H1 (cell line): ENCODE data around the gene NEB. TPM values are rescaled to one million over a fixed set of nuclear protein-coding genes. Genes with fewer than 3 reads are reported as not detected.
A peak's percentile ranks its signal among the peaks of the same experiment; 100 is the strongest.

Experiments used
- CTCF ChIA-PET: fragments of 300-600 bp; sonication (Branson Sonifier 250); formaldehyde crosslinking; loops from one replicate; lab custom pipeline; 2021; ENCODE audit not compliant: partially characterized antibody; lab: Charles Lee
- POLR2A ChIA-PET: fragments of 300-600 bp; sonication (Branson Sonifier 250); formaldehyde crosslinking; loops from one replicate; lab custom pipeline; 2021; ENCODE audit warnings: inconsistent platforms; ENCODE audit not compliant: partially characterized antibody; lab: Charles Lee
- DNase-seq, 2 experiments: peaks; one replicate each; pipeline versions ENCODE4 v3.0.0 to v3.0.0-alpha.2; 2010 to 2022; ENCODE audit warnings: low spot score in 2 of 2, low read depth in 1 of 2, mixed read lengths in 1 of 2
- FAIRE-seq: peaks from 2 replicates; lab custom pipeline; 2011; peaks lifted over from hg19 to GRCh38; lab: Jason Lieb, UNC
- H2AFZ ChIP-seq: 2 replicates; pipeline ENCODE4 v1.8.1; 2012; ENCODE audit warnings: low read length, inconsistent platforms
- H2AK5ac ChIP-seq: 2 replicates; pipeline ENCODE4 v1.6.1; 2013; ENCODE audit warnings: low read depth, low read length
- H2BK120ac ChIP-seq: replicated peaks from 2 replicates; pipeline ENCODE3; 2013; ENCODE audit warnings: low read depth, low read length, inconsistent platforms
- H2BK12ac ChIP-seq: 2 replicates; pipeline ENCODE4 v1.6.1; 2013; ENCODE audit warnings: low read depth, low read length
- H2BK15ac ChIP-seq: 2 replicates; pipeline ENCODE4 v1.6.1; 2013; ENCODE audit warnings: low read length
- H2BK20ac ChIP-seq: 2 replicates; pipeline ENCODE4 v1.6.1; 2013; ENCODE audit warnings: low read length
- H2BK5ac ChIP-seq: 2 replicates; pipeline ENCODE4 v1.6.1; 2013; ENCODE audit warnings: low read depth, low read length
- H3K14ac ChIP-seq: 2 replicates; pipeline ENCODE4 v1.6.1; 2013; ENCODE audit warnings: inconsistent platforms; ENCODE audit not compliant: insufficient read length
- H3K18ac ChIP-seq: 2 replicates; pipeline ENCODE4 v1.6.1; 2013; ENCODE audit warnings: low read length; ENCODE audit errors: extremely low read depth
- H3K23ac ChIP-seq: 2 replicates; pipeline ENCODE4 v1.6.1; 2013; ENCODE audit warnings: inconsistent platforms; ENCODE audit not compliant: insufficient read length
- H3K23me2 ChIP-seq: 2 replicates; pipeline ENCODE4 v1.6.1; 2013; ENCODE audit warnings: low read depth, low read length
- H3K27ac ChIP-seq: 2 replicates; pipeline ENCODE4 v1.6.1; 2011; ENCODE audit warnings: low read depth, low read length, inconsistent platforms
- H3K27me3 ChIP-seq, 4 experiments: replicated peaks in 1 of 4; 1 replicate in 1 of 4; 2 replicates in 3 of 4; pipeline versions ENCODE4 v1.6.1 to v1.8.1; 2011 to 2013; ENCODE audit warnings: low read length in 3 of 4, mild to moderate bottlenecking in 3 of 4, inconsistent platforms in 2 of 4, mixed read lengths in 2 of 4, moderate library complexity in 1 of 4; ENCODE audit not compliant: control insufficient read depth in 3 of 4, insufficient read depth in 3 of 4; ENCODE audit errors: extremely low read depth in 1 of 4
- H3K36me3 ChIP-seq, 4 experiments: 2 replicates each; pipeline versions ENCODE4 v1.6.1 to v1.8.1; 2011 to 2013; ENCODE audit warnings: mild to moderate bottlenecking in 4 of 4, low read length in 3 of 4, moderate library complexity in 2 of 4, control low read depth in 1 of 4, inconsistent platforms in 1 of 4; ENCODE audit not compliant: insufficient read depth in 4 of 4, control insufficient read depth in 2 of 4
- H3K4ac ChIP-seq: replicated peaks from 2 replicates; pipeline ENCODE3; 2013; ENCODE audit warnings: low read length, low read depth, mixed read lengths, inconsistent platforms; ENCODE audit not compliant: insufficient read length
- H3K4me1 ChIP-seq, 4 experiments: replicated peaks in 1 of 4; 1 replicate in 1 of 4; 2 replicates in 3 of 4; pipeline versions ENCODE4 v1.6.1 to v1.8.1; 2011 to 2013; ENCODE audit warnings: low read length in 3 of 4, inconsistent platforms in 2 of 4, mixed read lengths in 1 of 4; ENCODE audit not compliant: insufficient read depth in 4 of 4, control insufficient read depth in 3 of 4
- H3K4me2 ChIP-seq, 2 experiments: 2 replicates each; pipeline versions ENCODE4 v1.6.1 to v1.8.1; 2011 to 2013; ENCODE audit warnings: low read depth in 2 of 2, low read length in 2 of 2, control low read depth in 1 of 2, inconsistent platforms in 1 of 2, mild to moderate bottlenecking in 1 of 2; ENCODE audit not compliant: insufficient read depth in 1 of 2
- H3K4me3 ChIP-seq, 4 experiments: fragments of 200-600, 300-600 bp in 1 of 4; sonication (generic), shearing (Covaris generic), sonication (Bioruptor Twin) in 1 of 4; 2 replicates each; pipeline versions ENCODE4 v1.5.1 to v1.8.1; 2011 to 2016; ENCODE audit warnings: low read length in 4 of 4, low read depth in 3 of 4, control low read depth in 2 of 4, inconsistent platforms in 2 of 4, mild to moderate bottlenecking in 2 of 4, mixed read lengths in 1 of 4, moderate library complexity in 1 of 4; ENCODE audit not compliant: insufficient read depth in 2 of 4; ENCODE audit errors: extremely low read depth in 1 of 4
- H3K56ac ChIP-seq: replicated peaks from 2 replicates; pipeline ENCODE3; 2013; ENCODE audit warnings: low read depth, mild to moderate bottlenecking, mixed read lengths, low read length, inconsistent platforms; ENCODE audit not compliant: insufficient read length
- H3K79me1 ChIP-seq: 2 replicates; pipeline ENCODE4 v1.6.1; 2013; ENCODE audit warnings: low read depth, low read length, control low read depth
- H3K79me2 ChIP-seq, 2 experiments: 2 replicates each; pipeline versions ENCODE4 v1.6.1 to v1.8.1; 2012 to 2013; ENCODE audit warnings: low read length in 2 of 2, mild to moderate bottlenecking in 2 of 2, inconsistent platforms in 1 of 2; ENCODE audit not compliant: insufficient read depth in 2 of 2, control insufficient read depth in 1 of 2
- H3K9ac ChIP-seq, 4 experiments: replicated peaks in 1 of 4; 1 replicate in 1 of 4; 2 replicates in 3 of 4; pipeline versions ENCODE4 v1.6.1 to v1.8.1; 2011 to 2013; ENCODE audit warnings: low read depth in 3 of 4, low read length in 3 of 4, control low read depth in 2 of 4, mild to moderate bottlenecking in 2 of 4, moderate library complexity in 2 of 4, inconsistent platforms in 1 of 4; ENCODE audit errors: extremely low read depth in 1 of 4
- H3K9me3 ChIP-seq, 2 experiments: 2 replicates each; pipeline versions ENCODE4 v1.6.1 to v1.8.1; 2012 to 2013; ENCODE audit warnings: mild to moderate bottlenecking in 2 of 2, moderate library complexity in 2 of 2, control low read depth in 1 of 2, inconsistent platforms in 1 of 2, low read depth in 1 of 2, low read length in 1 of 2, mixed read lengths in 1 of 2; ENCODE audit not compliant: insufficient read depth in 2 of 2
- H4K20me1 ChIP-seq, 2 experiments: replicated peaks in 1 of 2; 2 replicates each; pipeline versions ENCODE3 to v1.8.1; 2011 to 2013; ENCODE audit warnings: inconsistent platforms in 2 of 2, low read length in 2 of 2, mild to moderate bottlenecking in 1 of 2; ENCODE audit not compliant: insufficient read depth in 2 of 2, control insufficient read depth in 1 of 2
- H4K5ac ChIP-seq: 2 replicates; pipeline ENCODE4 v1.6.1; 2013; ENCODE audit warnings: low read length, low read depth, mixed read lengths, inconsistent platforms; ENCODE audit not compliant: insufficient read length
- H4K8ac ChIP-seq: 2 replicates; pipeline ENCODE4 v1.8.0; 2013; ENCODE audit warnings: mild to moderate bottlenecking, moderate library complexity, low read length, inconsistent platforms; ENCODE audit not compliant: insufficient read depth; ENCODE audit errors: extremely low read depth
- H4K91ac ChIP-seq: replicated peaks from 2 replicates; pipeline ENCODE3; 2013; ENCODE audit warnings: low read length, mixed read lengths, inconsistent platforms; ENCODE audit not compliant: insufficient read length
- CREB1 ChIP-seq: IDR thresholded peaks from 2 replicates; pipeline ENCODE4 v1.6.1; 2012; ENCODE audit warnings: inconsistent platforms
- CTCF ChIP-seq, 3 experiments: IDR thresholded peaks; 1 replicate in 2 of 3; 2 replicates in 1 of 3; pipeline versions ENCODE4 v1.5.1 to v1.6.1; 2011; ENCODE audit warnings: low read length in 3 of 3, mild to moderate bottlenecking in 3 of 3, inconsistent platforms in 2 of 3, low read depth in 1 of 3, moderate library complexity in 1 of 3; ENCODE audit not compliant: insufficient read depth in 1 of 3; ENCODE audit errors: control extremely low read depth in 1 of 3
- RAD21 ChIP-seq, 2 experiments: IDR thresholded peaks in 1 of 2; conservative IDR thresholded peaks in 1 of 2; 2 replicates each; pipeline ENCODE4 v1.6.1; 2011; ENCODE audit warnings: low read depth in 2 of 2, low read length in 2 of 2, improper control_type of control experiment in 1 of 2, inconsistent platforms in 1 of 2, mild to moderate bottlenecking in 1 of 2, moderate library complexity in 1 of 2
- SIN3A ChIP-seq, 2 experiments: IDR thresholded peaks in 1 of 2; conservative IDR thresholded peaks in 1 of 2; 2 replicates each; pipeline ENCODE4 v1.6.1; 2011 to 2012; ENCODE audit warnings: low read length in 2 of 2, improper control_type of control experiment in 1 of 2, low read depth in 1 of 2, mild to moderate bottlenecking in 1 of 2
- TEAD4 ChIP-seq: IDR thresholded peaks from 2 replicates; pipeline ENCODE4 v1.6.1; 2012; ENCODE audit warnings: low read depth, low read length, inconsistent platforms, mixed read lengths
- WGBS, 2 experiments: shearing (Covaris generic) in 1 of 2; methylation state at CpG; one replicate each; pipeline versions ENCODE4 v1.1.6 to v1.1.7; 2013 to 2015; ENCODE audit warnings: low lambda C conversion rate in 2 of 2, mixed read lengths in 2 of 2, inconsistent platforms in 1 of 2, low coverage in 1 of 2, missing lambda C conversion rate in 1 of 2; ENCODE audit not compliant: insufficient replicate concordance in 2 of 2, insufficient coverage in 1 of 2, insufficient read length in 1 of 2; ENCODE audit errors: extremely low coverage in 1 of 2, missing lambda C conversion rate in 1 of 2; 5-methylcytosine and 5-hydroxymethylcytosine counted together
- polyA plus RNA-seq, 7 experiments: library from polyadenylated mRNA; depleted of rRNA in 3 of 7; stranded (reverse) in 5 of 7; unstranded in 2 of 7; fragments of >200 nt in 5 of 7; fragments of 200-250 nt in 2 of 7; gene quantifications; 1 replicate in 5 of 7; 2 replicates in 1 of 7; 4 replicates in 1 of 7; pipeline versions ENCODE4 v1.2.1 to v1.2.3, GENCODE V29; 2011 to 2013; ENCODE audit warnings: missing spikeins in 2 of 7, mixed read lengths in 2 of 7
- total RNA-seq: library from RNA; stranded (reverse); fragmentation: NEBNext Ultra II Directional; extraction: Animal tissue kit (Norgen Biotek cat#: 25700); gene quantifications from 2 replicates; pipeline ENCODE4 v1.2.1, GENCODE V29; 2021

The NEB gene
- total and polyA plus RNA-seq, 2 of the 8 experiments (the other 6 are each of a cell fraction or from before 2014, with no cell fraction given), result 1.4 to 2.5 TPM

GRCh38 chr2:151614606-151615306, 119.5 kb downstream of the NEB start:
- Histone ChIP-seq H4K5ac (no peak overlapping the region), H3K4me2 (no peak overlapping the region), H4K20me1 (no peaks in the 10 kb centered on the region), H2BK20ac (no peak overlapping the region), H3K9ac (no peak overlapping the region), H4K91ac (no peak overlapping the region), H2BK15ac (no peak overlapping the region), H2BK5ac (no peak overlapping the region), H3K18ac (no peak overlapping the region), H3K79me1 (no peaks in the 10 kb centered on the region), H3K4me3 (no peak overlapping the region), H3K79me2 (no peaks in the 10 kb centered on the region), H2AK5ac (no peak overlapping the region), H2BK12ac (no peak overlapping the region), H3K4me1 (no peaks in the 10 kb centered on the region), H3K14ac (no peak overlapping the region), H3K36me3 (no peaks in the 10 kb centered on the region; a peak in 1 of 8 replicates), H3K27ac (no peak overlapping the region), H3K23ac (no peak overlapping the region), H3K23me2 (no peaks in the 10 kb centered on the region), H3K4ac (no peak overlapping the region), H2BK120ac (no peak overlapping the region), H2AFZ (no peak overlapping the region), H3K9me3 (no peaks in the 10 kb centered on the region), H3K27me3 (no peaks in the 10 kb centered on the region), H4K8ac (no peak overlapping the region), H3K56ac (no peak overlapping the region)
- FAIRE-seq (no peak), DNase-seq (no peak)
- CTCF ChIA-PET, result interaction anchor here (1.4 kb wide), 1 partner anchor 99 kb away, joined by 4 read pairs; no protein-coding TSS in a partner anchor
- TF ChIP-seq RAD21 (IDR thresholded peaks at IDR 0.05 in 1 of 2, conservative IDR thresholded peaks at IDR 0.05 in 1 of 2; ENCODE audit: low read depth in 2 of 2, low read length in 2 of 2) (peak; percentile 38 to 45), CREB1 (no peak), TEAD4 (no peak), SIN3A (conservative IDR thresholded peaks at IDR 0.05 in 1 of 2, IDR thresholded peaks at IDR 0.05 in 1 of 2; ENCODE audit: low read depth in 1 of 2, low read length in 2 of 2) (no peak), CTCF (IDR thresholded peaks at IDR 0.05; ENCODE audit: control extremely low read depth in 1 of 3, insufficient read depth in 1 of 3, low read depth in 1 of 3, low read length in 3 of 3) (peak in 2 of 3 experiments; percentile 1 to 23; a peak in 2 of 4 replicates)
- POLR2A ChIA-PET, result no interaction called here
- 98% methylated on average over 3 of the region's 3 CpGs; no CpG with 5 or more reads in 1 of the 2 experiments for WGBS, 2 experiments
